Activated CD4-positive, alpha-beta T cell treated with anti-CD3 and anti-CD28 coated beads for 36 hours (primary cell): ENCODE results near the gene ANKRD31. TPM values are rescaled to one million over a fixed set of nuclear protein-coding genes. Genes with fewer than 3 reads are reported as not detected.
A peak's percentile ranks its signal among the peaks of the same experiment; 100 is the strongest.

Experiments used
- ATAC-seq: fragments of 200-7000 bp; cut with Tn5 transposase; one replicate; pipeline ENCODE4 v1.10.0; 2021; ENCODE audit warnings: mild to moderate bottlenecking, moderate library complexity
- CTCF ChIA-PET: fragments of 350-600 bp; sonication (Branson Sonifier 250); formaldehyde crosslinking; loops from one replicate; lab custom pipeline; 2021; ENCODE audit warnings: antibody characterized with exemption; lab: Charles Lee
- POLR2A ChIA-PET: fragments of 350-600 bp; sonication (Branson Sonifier 250); formaldehyde crosslinking; loops from one replicate; lab custom pipeline; 2021; ENCODE audit warnings: antibody characterized with exemption, inconsistent platforms; lab: Charles Lee
- DNase-seq: peaks from one replicate; pipeline ENCODE4 v3.0.0-alpha.2; 2020
- H3K27ac Mint-ChIP-seq: one replicate; pipeline ENCODE4 v1.8.0; 2021; ENCODE audit warnings: mixed read lengths
- H3K27me3 Mint-ChIP-seq: one replicate; pipeline ENCODE4 v1.8.0; 2021; ENCODE audit warnings: mixed read lengths
- H3K36me3 Mint-ChIP-seq: one replicate; pipeline ENCODE4 v1.8.0; 2021; ENCODE audit warnings: low read depth, mixed read lengths
- H3K4me1 Mint-ChIP-seq: one replicate; pipeline ENCODE4 v1.8.0; 2021; ENCODE audit warnings: mixed read lengths
- H3K4me3 Mint-ChIP-seq: one replicate; pipeline ENCODE4 v1.8.0; 2021; ENCODE audit warnings: mild to moderate bottlenecking, moderate library complexity, mixed read lengths
- H3K9me3 Mint-ChIP-seq: one replicate; pipeline ENCODE4 v1.8.0; 2021; ENCODE audit warnings: low read depth, mixed read lengths
- intact Hi-C, 2 experiments: fragments of 100-400 bp; cut with DNase I in 1 of 2; cut with micrococcal nuclease in 1 of 2; formaldehyde crosslinking; loops; one replicate each; pipeline versions ENCODE4 v1.14.2 to v1.15.1; 2022 to 2024; cut with DNase I, micrococcal nuclease
- total RNA-seq, 2 experiments: library from RNA; stranded (reverse); gene quantifications; one replicate each; pipeline ENCODE4 v1.2.3, GENCODE V29; 2021

Gene ANKRD31
- total RNA-seq, 2 experiments from 2014 or later = 0.66 to 0.67 TPM

DNA sequence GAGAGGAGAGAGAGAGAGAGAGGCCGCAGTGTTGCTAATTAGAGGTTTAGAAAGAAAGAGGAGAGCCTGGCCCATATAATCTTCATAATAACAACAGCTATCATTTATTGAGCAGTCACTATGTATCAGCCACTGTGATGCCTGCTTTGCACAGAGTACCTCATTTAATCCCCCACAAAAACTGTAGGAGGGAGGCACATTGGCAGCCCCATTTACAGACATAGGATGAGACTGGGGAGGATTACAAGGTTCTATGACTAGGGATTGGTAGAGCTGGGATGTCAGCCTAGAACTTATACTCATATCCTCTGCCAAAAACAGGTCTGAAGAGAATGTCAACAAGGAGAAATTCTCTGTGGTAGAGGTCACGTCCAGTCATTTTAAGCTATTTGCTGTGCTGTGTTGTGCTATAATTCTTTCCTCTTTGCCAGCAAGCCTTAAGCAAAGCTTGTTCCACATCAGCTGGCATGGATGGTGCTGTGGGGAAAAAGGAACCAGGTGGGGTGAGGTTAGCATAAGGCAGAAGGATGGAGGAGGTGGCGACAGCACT is 177.6 kb downstream of the ANKRD31 start:
- ChIA-PET CTCF (interaction anchor here (2.4 to 3.6 kb wide), 2 partner anchors 10 to 12 kb away, joined by 8 to 36 read pairs; no protein-coding TSS in a partner anchor), POLR2A (interaction anchor here (1.4 kb wide), 1 partner anchor 178 kb away, joined by 3 read pairs; the partner anchor contains the start of gene ANKRD31)
- peak overlapping the region; percentile 2 for H3K4me3 Mint-ChIP-seq
- peaks cover 2% of the 10 kb centered on the region for H3K9me3 Mint-ChIP-seq
- H3K36me3 Mint-ChIP-seq = peaks cover 1% of the 10 kb centered on the region
- peak overlapping the region; percentile 90 for H3K27ac Mint-ChIP-seq
- H3K27me3 Mint-ChIP-seq = peaks cover 3% of the 10 kb centered on the region
- intact Hi-C loops = no loop called here
- peak; percentile 59 for ATAC-seq
- DNase-seq = no peak
- H3K4me1 Mint-ChIP-seq = peaks cover 85% of the 10 kb centered on the region

DNA sequence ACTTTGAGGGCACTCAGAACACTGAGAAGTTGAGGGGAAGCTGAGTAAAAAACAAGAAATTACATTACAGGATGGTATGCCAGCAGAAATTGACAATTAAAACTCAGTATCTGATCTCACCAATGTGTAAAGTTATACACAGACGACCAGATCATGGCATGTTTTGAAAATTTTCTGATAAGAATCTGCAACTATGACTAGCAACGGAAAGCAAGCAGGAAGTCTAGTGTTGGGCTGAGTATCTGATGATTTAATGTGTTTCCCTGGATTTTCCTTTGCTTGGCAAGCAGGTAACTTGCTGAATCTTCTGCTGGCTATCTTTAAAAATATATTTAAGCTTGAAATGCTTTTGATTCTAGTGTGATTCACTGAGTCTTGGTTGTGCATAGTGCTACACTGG is 179.1 kb downstream of the ANKRD31 start:
- Mint-ChIP-seq H3K27ac (peak overlapping the region; percentile 40), H3K27me3 (peaks cover 3% of the 10 kb centered on the region), H3K4me1 (peaks cover 76% of the 10 kb centered on the region), H3K9me3 (no peaks in the 10 kb centered on the region), H3K4me3 (no peak overlapping the region), H3K36me3 (no peaks in the 10 kb centered on the region)
- ChIA-PET POLR2A (interaction anchor here (0.7 kb wide), 1 partner anchor 45 kb away, joined by 3 read pairs; no protein-coding TSS in a partner anchor), CTCF (interaction anchor here (0.8 to 3.6 kb wide), 4 partner anchors 8 to 660 kb away, joined by 3 to 36 read pairs (median 3); partner anchors contain the start of gene POC5)
- intact Hi-C loops = no loop called here
- ATAC-seq = peak; percentile 13
- DNase-seq = no peak

DNA sequence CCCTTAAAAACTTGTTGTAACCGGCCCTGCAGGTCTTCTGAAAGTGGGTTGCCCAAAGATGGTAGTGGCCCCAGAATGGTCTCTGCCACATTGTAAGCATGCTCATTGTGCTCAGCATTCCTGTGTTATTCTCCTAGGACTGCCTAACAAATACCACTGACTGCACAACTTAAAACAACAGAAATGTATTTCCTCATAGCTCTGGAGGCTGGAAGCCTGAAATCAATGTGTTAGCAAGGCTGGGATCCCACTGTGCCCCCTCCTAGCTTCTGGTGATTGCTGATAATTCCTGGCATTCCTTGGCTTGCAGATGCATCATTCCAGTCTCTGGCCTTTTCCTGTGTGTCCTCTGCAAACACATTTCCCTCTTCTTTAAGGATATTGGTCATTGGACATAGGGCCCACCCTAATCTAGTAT is 180.9 kb downstream of the ANKRD31 start:
- H3K9me3 Mint-ChIP-seq = no peaks in the 10 kb centered on the region
- intact Hi-C loops = no loop called here
- H3K27ac Mint-ChIP-seq = no peak overlapping the region
- ATAC-seq = no peak
- H3K27me3 Mint-ChIP-seq = peaks cover 3% of the 10 kb centered on the region
- H3K4me1 Mint-ChIP-seq = peaks cover 82% of the 10 kb centered on the region
- no peak overlapping the region for H3K4me3 Mint-ChIP-seq
- DNase-seq = no peak
- ChIA-PET CTCF (interaction anchor here (0.8 to 1.5 kb wide), 3 partner anchors 9 to 137 kb away, joined by 3 to 5 read pairs (median 4); no protein-coding TSS in a partner anchor), POLR2A (no interaction called here)
- no peaks in the 10 kb centered on the region for H3K36me3 Mint-ChIP-seq

DNA sequence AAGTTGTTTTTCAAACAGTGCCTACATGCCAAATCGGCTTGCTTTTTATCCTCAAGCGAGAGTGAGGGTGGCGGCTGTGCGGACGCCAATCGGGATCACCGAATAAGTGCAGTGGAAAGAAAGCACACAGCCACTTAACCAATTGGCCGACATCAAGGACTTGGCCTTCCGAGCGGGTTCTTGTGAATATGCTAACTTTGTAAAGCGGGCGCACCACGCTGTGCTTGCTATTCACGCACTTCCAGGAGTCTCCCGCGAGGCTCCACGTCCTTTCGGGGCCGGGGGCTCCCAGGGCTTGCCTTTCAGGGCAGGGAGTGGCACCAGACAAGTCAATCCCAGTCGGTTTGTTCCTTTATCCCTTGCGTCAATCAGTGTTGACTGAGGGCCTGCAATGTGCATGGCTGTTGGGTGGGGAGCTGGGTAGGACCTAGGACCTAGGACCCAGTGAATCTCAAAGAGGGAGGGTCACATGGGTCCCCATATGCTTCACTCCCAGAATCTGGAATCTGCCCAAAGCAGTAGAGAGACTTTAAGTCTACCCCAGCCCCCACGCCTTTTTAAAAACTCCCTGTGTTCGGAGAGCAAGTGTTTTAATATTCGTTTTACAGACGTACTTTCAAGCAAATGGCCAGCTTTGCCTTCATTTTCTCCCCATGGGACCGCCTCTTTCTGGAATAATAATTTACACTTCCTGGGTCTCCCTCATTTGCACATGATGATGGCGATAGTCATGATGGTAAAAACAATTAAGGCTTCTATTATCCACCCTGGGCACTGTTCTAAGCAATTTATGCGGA is 182.3 kb downstream of the ANKRD31 start:
- DNase-seq = peak; percentile 38
- H3K27me3 Mint-ChIP-seq = peaks cover 3% of the 10 kb centered on the region
- H3K9me3 Mint-ChIP-seq = no peaks in the 10 kb centered on the region
- CTCF ChIA-PET = interaction anchor here (0.6 to 1.5 kb wide), 5 partner anchors 10 to 1605 kb away, joined by 3 to 7 read pairs (median 4); partner anchors contain the start of gene ANKRD31
- POLR2A ChIA-PET = interaction anchor here (0.7 to 1.2 kb wide), 2 partner anchors 189 to 282 kb away, joined by 3 to 4 read pairs; partner anchors contain the start of gene HMGCR
- peak overlapping the region; percentile 79 for H3K4me3 Mint-ChIP-seq
- H3K27ac Mint-ChIP-seq = peak overlapping the region; percentile 48
- ATAC-seq = no peak
- H3K4me1 Mint-ChIP-seq = peaks cover 82% of the 10 kb centered on the region
- H3K36me3 Mint-ChIP-seq = no peaks in the 10 kb centered on the region
- intact Hi-C loops = loop anchor here (5.0 kb wide), 7 partner anchors 287 to 1028 kb away; partner anchors contain the start of genes GFM2 (in 1 of the 2), HEXB (in 1 of the 2), NSA2 (in 1 of the 2) and POC5 (in 1 of the 2)

DNA sequence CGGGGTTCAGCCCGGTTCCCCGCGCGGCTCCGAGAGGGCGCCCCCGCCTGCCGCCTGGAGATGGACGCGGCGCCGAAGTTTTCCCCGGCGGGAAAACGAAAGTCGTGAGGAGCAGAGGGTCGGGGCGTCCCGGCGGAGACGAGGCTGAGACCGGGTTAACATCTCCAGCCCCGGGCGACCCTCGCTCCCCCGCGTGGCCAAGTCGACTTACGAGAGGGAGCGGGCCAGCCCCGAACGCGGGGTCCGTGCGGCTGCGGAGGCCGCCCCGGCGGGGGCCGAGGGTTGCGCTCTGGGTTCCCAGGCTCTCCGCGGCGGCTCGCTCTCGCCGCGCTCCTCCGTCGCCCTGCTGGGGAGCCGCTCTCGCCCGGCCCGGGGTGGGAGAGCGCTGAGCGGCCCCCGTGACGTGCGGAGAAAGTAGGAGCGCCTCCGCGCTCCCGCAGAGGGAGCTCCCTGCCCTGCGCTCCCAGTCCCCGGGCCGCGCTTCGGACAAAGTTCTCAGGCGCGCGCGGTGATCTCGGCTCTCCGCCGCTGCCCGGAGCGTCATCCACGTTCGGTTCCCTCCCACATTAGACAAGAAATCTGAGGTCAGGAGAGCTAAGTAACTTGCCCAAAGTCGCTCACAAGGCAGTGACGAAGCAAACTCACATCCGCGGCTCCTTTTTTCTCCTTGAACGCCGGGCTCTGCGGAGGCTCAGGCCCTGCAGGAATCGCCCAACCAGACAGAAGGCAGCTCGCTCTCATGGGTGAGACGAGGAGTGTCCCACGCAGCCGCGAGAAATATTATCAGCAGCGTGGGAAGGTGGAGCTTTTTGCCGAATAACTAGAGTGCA is 183.2 kb downstream of the ANKRD31 start:
- Mint-ChIP-seq H3K9me3 (no peaks in the 10 kb centered on the region), H3K27me3 (peaks cover 3% of the 10 kb centered on the region), H3K4me3 (peak overlapping the region; percentile 79), H3K4me1 (peaks cover 82% of the 10 kb centered on the region), H3K27ac (peak overlapping the region; percentile 82), H3K36me3 (no peaks in the 10 kb centered on the region)
- ATAC-seq = peak; percentile 39
- intact Hi-C loops = loop anchor here (1.0 to 5.0 kb wide), 11 partner anchors 183 to 1029 kb away; partner anchors contain the start of genes ANKRD31 (in 2 of the 2), GFM2 (in 1 of the 2), HEXB (in 1 of the 2) and NSA2 (in 1 of the 2)
- DNase-seq = peak; percentile 72
- POLR2A ChIA-PET = interaction anchor here (0.7 to 2.2 kb wide), 3 partner anchors 183 to 283 kb away, joined by 3 to 9 read pairs (median 4); partner anchors contain the start of genes ANKRD31 and HMGCR
- CTCF ChIA-PET = interaction anchor here (0.6 to 1.5 kb wide), 6 partner anchors 11 to 1604 kb away, joined by 3 to 7 read pairs (median 3); partner anchors contain the start of gene ANKRD31

DNA sequence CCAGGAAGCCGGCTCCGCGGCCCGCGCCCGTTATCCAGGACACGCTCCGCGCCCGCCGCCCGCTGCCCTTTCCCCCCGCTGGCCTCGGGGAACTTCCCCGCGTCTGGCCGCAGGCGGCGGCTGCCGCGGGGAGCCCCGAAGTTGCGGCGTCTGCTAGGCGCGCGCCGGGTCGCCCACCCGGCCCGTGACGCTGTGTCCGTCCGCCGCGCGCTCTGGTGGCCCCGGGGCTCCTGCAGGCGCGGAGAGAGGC is 183.7 kb downstream of the ANKRD31 start:
- no peak overlapping the region for H3K27ac Mint-ChIP-seq

DNA sequence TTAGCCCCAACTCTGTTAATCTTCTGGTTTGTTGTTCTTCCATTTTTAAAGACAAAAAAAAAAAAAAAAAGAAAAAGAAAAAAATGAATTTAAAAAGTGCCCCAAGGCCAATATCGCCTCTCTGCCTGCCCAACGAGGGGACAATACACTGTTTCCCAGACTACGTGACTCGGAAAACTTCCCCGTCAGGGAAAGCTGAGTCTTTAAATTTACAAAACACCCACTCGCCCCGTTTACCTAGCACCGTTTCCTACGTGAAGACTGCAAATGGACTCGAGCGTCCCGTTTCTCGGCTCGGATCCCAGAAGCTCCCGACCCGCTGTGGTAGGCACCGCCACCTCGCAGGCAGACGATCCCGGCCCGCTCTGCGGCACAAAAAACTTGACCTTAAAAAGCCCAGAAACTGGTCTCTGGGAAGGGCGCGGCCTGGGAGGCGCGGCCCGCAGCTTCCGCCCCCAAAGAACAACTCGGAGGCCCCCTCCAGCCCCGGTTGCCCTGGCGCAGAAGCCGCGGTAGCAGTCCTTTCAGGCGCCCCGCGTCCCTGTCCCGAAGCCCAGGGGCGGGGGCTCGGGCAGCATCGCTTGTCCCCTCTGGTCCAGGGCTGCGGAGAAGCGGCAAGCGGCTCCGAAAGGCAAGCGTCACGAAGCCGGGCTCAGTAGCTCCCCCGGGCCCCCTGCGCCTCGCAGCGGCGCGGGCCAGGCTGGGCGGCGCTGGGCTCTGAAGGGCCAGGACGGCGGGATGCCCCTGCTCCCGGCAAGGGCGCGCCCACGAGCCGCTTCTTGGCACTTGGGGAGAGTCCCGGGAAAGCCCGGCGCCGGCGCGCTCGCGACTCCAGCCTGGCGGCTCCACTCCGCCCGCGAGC is 184.3 kb downstream of the ANKRD31 start, which contains the start of gene GCNT4:
GCNT4 (minus strand) TSS at position 367 of the 862 bp plus-strand sequence. CDS start 22,521 bp downstream, outside the sequence.
- no peaks in the 10 kb centered on the region for H3K36me3 Mint-ChIP-seq
- H3K27ac Mint-ChIP-seq = peak within 1 kb of the TSS; percentile 85
- H3K4me3 Mint-ChIP-seq = peak within 1 kb of the TSS; percentile 79
- H3K27me3 Mint-ChIP-seq = peaks cover 3% of the 10 kb centered on the region
- DNase-seq = peak; percentile 67
- CTCF ChIA-PET = interaction anchor here (0.7 to 4.9 kb wide), 7 partner anchors 10 to 362 kb away, joined by 3 to 35 read pairs (median 3); partner anchors contain the start of gene ANKRD31
- H3K9me3 Mint-ChIP-seq = no peaks in the 10 kb centered on the region
- peak; percentile 18 for ATAC-seq
- H3K4me1 Mint-ChIP-seq = peaks cover 81% of the 10 kb centered on the region
- intact Hi-C loops = loop anchor here (1.0 to 5.0 kb wide), 11 partner anchors 184 to 1030 kb away; partner anchors contain the start of genes ANKRD31 (in 2 of the 2), GFM2 (in 1 of the 2), HEXB (in 1 of the 2) and NSA2 (in 1 of the 2)
- POLR2A ChIA-PET = interaction anchor here (1.2 to 2.2 kb wide), 2 partner anchors 185 to 285 kb away, joined by 6 to 9 read pairs; partner anchors contain the start of genes ANKRD31 and HMGCR

More for the DNA sequence above, 183.7 kb downstream of the ANKRD31 start:
- DNase-seq (peak; percentile 59), ATAC-seq (no peak)
- peaks cover 3% of the 10 kb centered on the region for H3K27me3 Mint-ChIP-seq
- no peaks in the 10 kb centered on the region for H3K9me3 Mint-ChIP-seq
- peaks cover 82% of the 10 kb centered on the region for H3K4me1 Mint-ChIP-seq
- intact Hi-C loops = loop anchor here (1.0 to 5.0 kb wide), 11 partner anchors 183 to 1029 kb away; partner anchors contain the start of genes ANKRD31 (in 2 of the 2), GFM2 (in 1 of the 2), HEXB (in 1 of the 2) and NSA2 (in 1 of the 2)
- H3K36me3 Mint-ChIP-seq = no peaks in the 10 kb centered on the region
- ChIA-PET POLR2A (interaction anchor here (1.2 to 2.2 kb wide), 2 partner anchors 184 to 284 kb away, joined by 4 to 9 read pairs; partner anchors contain the start of genes ANKRD31 and HMGCR), CTCF (interaction anchor here (0.7 to 1.5 kb wide), 2 partner anchors 16 to 184 kb away, joined by 3 to 7 read pairs; partner anchors contain the start of gene ANKRD31)
- peak overlapping the region; percentile 79 for H3K4me3 Mint-ChIP-seq

DNA sequence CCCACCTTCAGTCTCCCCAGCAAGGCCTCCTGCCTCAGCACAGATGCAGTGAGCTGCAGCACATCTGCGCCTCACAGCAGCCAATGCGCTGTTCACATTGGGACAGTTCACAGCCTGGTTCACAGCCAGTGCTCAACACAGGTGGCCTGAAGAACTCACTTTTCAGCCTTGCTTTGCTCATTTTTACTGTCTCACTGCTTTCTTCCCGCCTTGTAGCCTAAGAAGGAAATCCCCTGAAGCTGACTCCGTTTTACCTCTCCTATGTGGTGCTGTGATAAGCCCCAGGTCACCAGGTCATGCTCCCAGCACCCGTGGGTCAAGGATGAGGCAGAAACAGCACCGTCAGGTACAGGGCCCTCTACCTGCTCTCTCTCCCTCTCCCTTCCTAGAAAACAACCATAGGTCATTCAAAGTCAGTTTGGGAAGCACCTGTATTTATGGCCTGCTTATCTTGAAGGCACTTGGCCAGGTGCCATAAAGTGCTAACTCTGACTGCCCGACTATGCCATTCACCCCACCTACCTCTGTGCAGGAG is 185.4 kb downstream of the ANKRD31 start:
- Mint-ChIP-seq H3K27me3 (peaks cover 3% of the 10 kb centered on the region), H3K9me3 (no peaks in the 10 kb centered on the region), H3K4me3 (peak overlapping the region; percentile 79), H3K4me1 (peaks cover 70% of the 10 kb centered on the region), H3K27ac (peak overlapping the region; percentile 85), H3K36me3 (no peaks in the 10 kb centered on the region)
- ChIA-PET POLR2A (interaction anchor here (0.6 to 2.2 kb wide), 3 partner anchors 125 to 286 kb away, joined by 3 to 9 read pairs (median 6); partner anchors contain the start of genes ANKRD31 and HMGCR), CTCF (interaction anchor here (0.6 to 4.9 kb wide), 10 partner anchors 8 to 940 kb away, joined by 3 to 36 read pairs (median 4); partner anchors contain the start of genes ANKRD31 and HMGCR)
- ATAC-seq = peak; percentile 43
- intact Hi-C loops = loop anchor here (1.0 to 5.0 kb wide), 10 partner anchors 77 to 1031 kb away; partner anchors contain the start of genes HMGCR (in 2 of the 2), FAM169A (in 1 of the 2), GFM2 (in 1 of the 2) and HEXB (in 1 of the 2)
- peak; percentile 59 for DNase-seq

DNA sequence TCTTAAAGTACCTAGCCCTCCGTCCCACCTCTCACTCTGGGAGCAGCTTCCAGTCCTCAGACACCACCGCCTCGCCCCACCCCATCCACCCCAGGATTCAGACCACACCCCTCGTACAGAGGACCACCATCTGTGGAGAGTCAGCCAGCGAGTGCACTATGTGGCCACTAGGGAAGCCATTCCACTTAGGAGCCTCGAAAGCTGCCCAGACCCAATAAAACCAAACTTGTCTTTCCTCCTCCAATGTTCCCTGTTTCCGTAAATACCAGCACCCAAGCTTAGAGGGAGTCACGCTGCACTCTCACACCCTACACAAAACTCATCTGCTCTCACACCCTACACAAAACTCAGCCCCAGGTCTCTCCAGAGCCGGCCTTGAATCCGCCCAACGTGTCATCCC is 186.3 kb downstream of the ANKRD31 start:
- Mint-ChIP-seq H3K27me3 (peaks cover 3% of the 10 kb centered on the region), H3K27ac (peak overlapping the region; percentile 85), H3K4me3 (peak overlapping the region; percentile 79), H3K36me3 (peaks cover 5% of the 10 kb centered on the region), H3K4me1 (peaks cover 68% of the 10 kb centered on the region), H3K9me3 (no peaks in the 10 kb centered on the region)
- no peak for ATAC-seq
- peak; percentile 46 for DNase-seq
- ChIA-PET CTCF (interaction anchor here (0.6 to 4.9 kb wide), 36 partner anchors 8 to 1158 kb away, joined by 3 to 36 read pairs (median 3); partner anchors contain the start of genes ANKRD31 and HMGCR), POLR2A (no interaction called here)
- intact Hi-C loops = loop anchor here (2.0 to 5.0 kb wide), 9 partner anchors 184 to 1032 kb away; partner anchors contain the start of genes HMGCR (in 2 of the 2), FAM169A (in 1 of the 2), GFM2 (in 1 of the 2) and HEXB (in 1 of the 2)
